Adipocyte (in vitro differentiated cells): ENCODE data around the gene FLT1.

Source experiments
- DNase-seq: peaks from one replicate; pipeline ENCODE4 v3.0.0-alpha.2; 2015; ENCODE audit warnings: low read depth
- H3K27me3 ChIP-seq: replicated peaks from 2 replicates; pipeline ENCODE4 v1.7.0; 2013; ENCODE audit warnings: mild to moderate bottlenecking, low read length, moderate library complexity; ENCODE audit not compliant: control insufficient read depth, insufficient read depth
- H3K36me3 ChIP-seq: 2 replicates; pipeline ENCODE4 v1.7.0; 2013; ENCODE audit warnings: low read length, mild to moderate bottlenecking, moderate library complexity; ENCODE audit not compliant: control insufficient read depth, insufficient read depth, severe bottlenecking
- H3K4me1 ChIP-seq: 2 replicates; pipeline ENCODE4 v1.7.0; 2013; ENCODE audit warnings: mild to moderate bottlenecking, low read length, moderate library complexity; ENCODE audit not compliant: control insufficient read depth, insufficient read depth
- H3K4me3 ChIP-seq: 2 replicates; pipeline ENCODE4 v1.7.0; 2013; ENCODE audit warnings: mild to moderate bottlenecking, low read length, moderate library complexity
- H3K9ac ChIP-seq: 2 replicates; pipeline ENCODE4 v1.7.0; 2013; ENCODE audit warnings: mild to moderate bottlenecking, low read length, moderate library complexity
- H3K9me3 ChIP-seq: 2 replicates; pipeline ENCODE4 v1.7.0; 2013; ENCODE audit warnings: mild to moderate bottlenecking, low read length, moderate library complexity; ENCODE audit not compliant: control insufficient read depth

The FLT1 gene

DNA sequence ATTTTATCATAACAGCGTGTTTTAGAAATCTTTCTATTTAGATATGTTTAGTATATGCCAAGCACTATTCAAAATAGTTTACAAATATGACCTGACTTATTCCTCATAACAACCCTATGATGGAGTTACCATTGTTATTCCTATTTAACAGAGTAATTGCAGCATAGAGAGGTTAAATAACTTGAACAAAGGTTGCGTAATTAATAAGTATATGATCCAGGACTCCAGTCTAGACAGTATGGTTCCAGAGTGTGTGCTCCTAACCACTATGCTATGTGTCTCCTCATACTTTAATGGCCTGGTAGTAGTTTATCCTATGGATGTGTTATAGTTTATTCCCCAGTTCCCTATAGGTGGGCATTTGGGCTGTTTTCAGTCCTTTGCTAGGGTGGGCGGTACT, 211.3 kb downstream of the FLT1 start:
- no peaks in the 10 kb centered on the region for H3K4me1 ChIP-seq
- H3K9me3 ChIP-seq, result no peaks in the 10 kb centered on the region
- no peak overlapping the region for H3K9ac ChIP-seq
- H3K36me3 ChIP-seq, result peaks cover 61% of the 10 kb centered on the region
- no peaks in the 10 kb centered on the region for H3K27me3 ChIP-seq
- no peak for DNase-seq
- H3K4me3 ChIP-seq, result no peak overlapping the region

DNA sequence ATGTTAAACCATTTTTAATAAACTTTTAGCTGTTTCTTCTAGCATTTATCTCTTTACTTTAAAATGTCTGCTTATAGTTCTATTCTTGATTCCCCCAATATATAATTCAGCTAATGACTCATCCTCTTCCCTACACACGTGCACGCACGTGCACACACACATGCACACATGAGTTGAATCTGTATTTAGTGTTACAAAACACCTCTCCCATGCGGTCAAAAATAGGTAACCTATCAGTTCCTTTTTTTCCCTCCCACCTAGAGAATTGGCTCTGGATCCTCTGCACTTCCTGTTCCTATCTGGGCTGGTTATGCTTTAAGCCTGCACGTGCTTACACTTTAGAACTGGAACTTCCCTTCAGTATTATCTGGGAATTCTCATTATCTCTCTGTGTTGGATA, 212.5 kb downstream of the FLT1 start:
- DNase-seq, result no peak
- Histone ChIP-seq H3K9me3 (no peaks in the 10 kb centered on the region), H3K36me3 (peaks cover 63% of the 10 kb centered on the region), H3K4me1 (no peaks in the 10 kb centered on the region), H3K27me3 (no peaks in the 10 kb centered on the region), H3K9ac (no peak overlapping the region), H3K4me3 (no peak overlapping the region)

DNA sequence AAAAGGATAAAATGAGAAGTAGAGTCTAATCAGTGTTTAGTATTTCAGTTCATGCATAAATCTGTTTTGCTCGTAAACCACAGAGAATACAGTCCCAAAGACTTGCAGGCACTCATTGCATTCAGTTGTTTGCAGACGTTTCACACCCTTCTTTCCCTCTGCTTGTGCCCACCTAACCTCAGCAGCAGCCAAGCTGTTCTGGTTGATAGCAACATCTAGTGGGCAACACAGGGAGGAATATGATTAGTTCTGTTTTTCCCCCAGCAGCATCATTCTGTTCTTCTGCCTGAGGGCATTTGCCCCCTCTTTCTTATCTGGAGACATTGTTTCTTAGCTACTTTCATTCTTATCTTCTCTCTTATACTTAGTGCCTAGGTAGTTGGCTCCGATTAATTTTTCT, 221.0 kb downstream of the FLT1 start:
- H3K9ac ChIP-seq, result no peak overlapping the region
- no peak overlapping the region for H3K4me3 ChIP-seq
- H3K36me3 ChIP-seq, result peaks cover 40% of the 10 kb centered on the region
- no peaks in the 10 kb centered on the region for H3K9me3 ChIP-seq
- no peaks in the 10 kb centered on the region for H3K27me3 ChIP-seq
- no peak for DNase-seq
- H3K4me1 ChIP-seq, result no peaks in the 10 kb centered on the region

DNA sequence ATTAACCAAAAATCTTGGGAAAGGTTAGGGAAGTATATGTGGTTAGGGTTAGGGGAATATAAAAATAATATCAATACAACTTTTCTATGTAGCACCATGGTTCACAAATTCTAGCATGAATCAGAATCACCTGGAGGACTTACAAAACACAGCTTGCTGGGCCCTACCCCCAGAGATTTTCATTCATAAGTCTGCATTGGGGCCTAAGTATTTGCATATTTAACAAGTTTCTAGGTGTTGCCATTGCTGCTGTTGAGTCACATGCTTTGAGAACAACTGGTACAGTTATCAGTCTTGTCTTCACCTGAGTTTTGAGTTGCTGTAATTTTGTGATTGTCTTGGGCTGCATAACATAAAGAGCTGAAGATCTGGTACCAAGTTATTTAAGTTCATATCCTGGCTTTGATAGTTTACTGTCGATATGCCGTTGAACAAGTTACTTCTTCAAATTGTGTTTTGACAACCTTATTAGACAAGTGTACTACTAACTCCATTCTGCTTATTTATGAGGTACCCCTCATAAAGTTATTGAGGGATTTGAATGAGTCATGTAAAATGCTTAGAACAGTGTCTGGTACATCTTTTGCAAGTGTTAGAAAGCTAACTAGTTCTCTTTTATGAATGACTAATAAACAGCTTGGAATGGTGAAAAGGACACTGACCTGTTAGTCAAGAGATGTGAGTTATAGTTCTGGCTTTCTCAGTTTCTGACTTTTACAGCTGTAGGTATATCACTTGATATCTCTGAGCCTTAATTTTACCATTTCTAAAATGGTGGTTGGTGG, 223.7 kb downstream of the FLT1 start:
- peaks cover 37% of the 10 kb centered on the region for H3K36me3 ChIP-seq
- H3K27me3 ChIP-seq, result no peaks in the 10 kb centered on the region
- H3K4me1 ChIP-seq, result no peaks in the 10 kb centered on the region
- H3K9ac ChIP-seq, result no peak overlapping the region
- H3K4me3 ChIP-seq, result no peak overlapping the region
- DNase-seq, result no peak
- no peaks in the 10 kb centered on the region for H3K9me3 ChIP-seq

DNA sequence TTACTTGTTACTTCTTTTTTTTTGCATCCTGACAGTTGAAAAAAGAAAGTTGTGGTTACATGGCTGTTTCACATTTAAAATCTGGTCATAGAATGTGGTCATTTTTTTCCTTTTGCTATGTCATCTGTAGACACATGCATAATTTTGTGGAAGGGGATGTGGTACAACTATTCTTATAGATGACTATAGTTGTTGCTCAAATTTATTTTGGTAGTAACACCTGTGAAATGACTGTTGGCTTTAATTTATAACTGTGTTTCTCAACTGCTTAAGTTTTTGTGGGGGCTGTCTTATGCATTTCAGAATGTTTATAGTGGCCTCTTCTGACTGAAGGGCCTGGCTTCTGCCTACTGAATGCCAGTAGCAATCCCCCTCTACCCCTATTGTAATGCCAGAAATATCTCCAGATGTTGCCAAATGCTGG, 226.1 kb downstream of the FLT1 start:
- H3K9me3 ChIP-seq, result no peaks in the 10 kb centered on the region
- DNase-seq, result no peak
- H3K4me1 ChIP-seq, result no peaks in the 10 kb centered on the region
- no peak overlapping the region for H3K4me3 ChIP-seq
- H3K27me3 ChIP-seq, result no peaks in the 10 kb centered on the region
- peaks cover 35% of the 10 kb centered on the region for H3K36me3 ChIP-seq
- no peak overlapping the region for H3K9ac ChIP-seq

DNA sequence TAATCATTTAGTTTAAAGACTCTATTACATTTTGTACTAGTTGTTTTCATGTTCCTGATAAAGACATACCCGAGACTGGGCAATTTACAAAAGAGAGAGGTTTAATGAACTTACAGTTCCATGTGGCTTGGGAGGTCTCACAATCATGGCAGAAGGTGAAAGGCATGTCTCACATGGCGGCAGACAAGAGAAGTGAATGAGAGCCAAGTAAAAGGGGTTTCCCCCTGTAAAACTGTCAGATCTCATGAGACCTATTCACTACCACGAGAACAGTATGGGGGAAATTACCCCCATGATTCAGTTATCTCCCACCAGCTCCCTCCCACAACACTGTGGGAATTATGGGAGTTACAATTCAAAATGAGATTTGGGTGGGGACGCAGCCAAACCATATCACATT, 227.4 kb downstream of the FLT1 start:
- no peak overlapping the region for H3K9ac ChIP-seq
- no peak for DNase-seq
- no peak overlapping the region for H3K4me3 ChIP-seq
- H3K4me1 ChIP-seq, result no peaks in the 10 kb centered on the region
- H3K36me3 ChIP-seq, result peaks cover 39% of the 10 kb centered on the region
- H3K9me3 ChIP-seq, result no peaks in the 10 kb centered on the region
- no peaks in the 10 kb centered on the region for H3K27me3 ChIP-seq

DNA sequence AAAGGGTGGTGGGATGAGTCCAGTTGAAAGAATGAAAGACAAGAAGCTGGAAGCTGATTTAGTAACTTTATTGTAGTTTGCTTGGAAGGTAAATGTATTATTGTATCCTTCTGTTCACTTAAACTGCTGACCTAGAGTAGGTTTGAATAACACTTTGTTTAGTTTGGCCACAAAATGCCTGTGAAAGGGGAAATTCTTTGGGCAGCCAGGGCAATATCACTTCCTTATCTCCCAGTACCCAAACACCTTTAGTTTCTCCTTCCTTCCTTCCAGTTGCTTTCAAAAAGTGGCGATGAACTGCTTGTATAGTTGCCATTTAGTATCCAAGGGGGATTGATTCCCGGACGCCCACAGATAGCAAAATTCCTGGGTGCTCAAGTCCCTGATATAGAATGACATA, 236.5 kb downstream of the FLT1 start:
- Histone ChIP-seq H3K4me3 (no peak overlapping the region), H3K27me3 (no peaks in the 10 kb centered on the region), H3K36me3 (peaks cover 35% of the 10 kb centered on the region), H3K9ac (no peak overlapping the region), H3K4me1 (no peaks in the 10 kb centered on the region), H3K9me3 (no peaks in the 10 kb centered on the region)
- no peak for DNase-seq

DNA sequence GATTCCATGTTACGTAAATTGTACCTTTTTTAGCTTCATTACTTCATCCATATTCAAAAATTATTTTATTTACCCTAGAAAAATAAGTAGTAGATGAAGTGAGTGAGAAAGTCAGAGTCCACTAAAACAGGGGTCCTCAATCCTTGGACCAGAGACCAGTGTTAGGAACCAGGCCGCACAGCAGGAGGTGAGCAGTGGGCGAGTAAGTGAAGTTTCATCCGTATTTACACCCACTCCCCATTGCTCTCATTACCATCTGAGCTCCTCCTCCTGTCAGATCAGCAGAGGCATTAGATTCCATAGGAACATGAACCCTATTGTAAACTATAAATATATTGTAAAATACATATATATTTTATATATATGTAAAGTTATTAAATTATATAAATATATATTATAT, 237.6 kb downstream of the FLT1 start:
- no peaks in the 10 kb centered on the region for H3K4me1 ChIP-seq
- DNase-seq, result no peak
- no peak overlapping the region for H3K4me3 ChIP-seq
- H3K36me3 ChIP-seq, result peaks cover 28% of the 10 kb centered on the region
- H3K9me3 ChIP-seq, result no peaks in the 10 kb centered on the region
- no peak overlapping the region for H3K9ac ChIP-seq
- H3K27me3 ChIP-seq, result no peaks in the 10 kb centered on the region

DNA sequence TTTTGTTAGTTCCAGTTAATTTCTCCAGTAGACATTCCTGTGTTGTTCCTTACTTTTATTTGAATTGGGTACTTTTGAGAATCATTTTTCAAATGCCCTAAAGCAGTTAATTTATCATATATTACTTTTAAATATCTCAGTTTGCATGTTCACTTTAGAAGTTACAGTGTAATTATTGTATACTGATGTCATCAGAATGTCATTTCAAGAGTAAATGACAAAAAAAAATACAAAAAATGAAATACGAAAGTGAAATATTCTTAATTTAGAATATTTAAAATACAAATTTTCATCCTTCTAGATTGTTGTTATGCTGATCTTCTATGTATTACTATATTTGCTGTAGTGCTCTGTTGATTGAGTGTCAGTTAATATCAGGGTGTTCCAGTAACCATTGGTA, 242.4 kb downstream of the FLT1 start:
- Histone ChIP-seq H3K36me3 (peaks cover 17% of the 10 kb centered on the region), H3K4me3 (no peak overlapping the region), H3K9me3 (no peaks in the 10 kb centered on the region), H3K9ac (no peak overlapping the region), H3K27me3 (no peaks in the 10 kb centered on the region), H3K4me1 (no peaks in the 10 kb centered on the region)
- DNase-seq, result no peak

DNA sequence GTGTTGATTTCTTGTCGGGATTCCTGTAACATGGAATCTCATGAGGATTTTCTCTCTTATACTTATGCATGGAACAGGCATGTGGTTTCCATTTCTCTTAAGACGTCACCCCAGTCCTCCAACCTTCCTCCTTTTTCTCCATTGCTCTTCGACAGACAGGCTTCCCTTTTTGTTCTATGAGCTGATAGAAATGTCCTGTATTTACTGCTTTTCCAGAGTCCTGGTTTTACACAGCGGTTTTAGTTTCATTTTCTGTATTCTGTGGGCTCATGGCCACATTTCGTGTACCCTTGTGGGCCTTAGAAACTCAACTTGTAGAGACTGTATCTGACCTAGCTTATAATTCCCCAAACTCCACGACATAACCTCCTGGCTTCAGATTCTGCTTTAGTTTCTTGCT, 243.5 kb downstream of the FLT1 start:
- no peak for DNase-seq
- Histone ChIP-seq H3K27me3 (no peaks in the 10 kb centered on the region), H3K36me3 (peaks cover 8% of the 10 kb centered on the region), H3K4me1 (no peaks in the 10 kb centered on the region), H3K9ac (no peak overlapping the region), H3K9me3 (no peaks in the 10 kb centered on the region), H3K4me3 (peak overlapping the region; percentile 61)

DNA sequence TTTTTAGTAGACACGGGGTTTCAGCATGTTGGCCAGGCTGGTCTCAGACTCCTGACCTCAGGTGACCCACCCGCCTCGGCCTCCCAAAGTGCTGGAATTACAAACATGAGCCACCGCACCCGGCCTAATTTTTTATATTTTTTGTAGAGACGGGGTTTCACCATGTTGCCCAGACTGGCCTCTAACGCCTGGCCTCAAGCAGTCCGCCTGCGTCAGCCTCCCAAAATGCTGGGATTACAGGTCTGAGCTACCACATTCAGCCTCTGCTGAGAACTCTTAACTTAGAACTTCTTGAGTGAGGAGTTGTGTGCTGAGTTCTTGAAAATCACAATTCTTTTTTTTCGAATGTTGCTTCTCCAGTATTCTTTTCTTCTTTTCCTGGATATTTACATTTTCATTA, 244.4 kb downstream of the FLT1 start:
- Histone ChIP-seq H3K9me3 (no peaks in the 10 kb centered on the region), H3K27me3 (no peaks in the 10 kb centered on the region), H3K9ac (no peak overlapping the region), H3K4me1 (no peaks in the 10 kb centered on the region), H3K36me3 (peaks cover 8% of the 10 kb centered on the region), H3K4me3 (no peak overlapping the region)
- DNase-seq, result no peak
